T-helper 1 cell treated with Interleukin-12 subunit alpha and Interleukin-12 subunit beta and Interleukin-4 antibody, amounts not matched to agents 30 ng/mL and 1 ng/mL, for 36 hours (primary cell): ENCODE measurements around the gene SLC39A11. TPM values are rescaled to one million over a fixed set of nuclear protein-coding genes. Genes with fewer than 3 reads are reported as not detected.
"Not testable (repeated sequence)": the region's sequence is repeated elsewhere in the genome, so short reads cannot be mapped to it uniquely, and the experiment has no call there.

Experiments used
- intact Hi-C: fragments of 100-400 bp; cut with micrococcal nuclease; formaldehyde crosslinking; loops from one replicate; pipeline ENCODE4 v1.15.1; 2024
- total RNA-seq: library from RNA; stranded (reverse); gene quantifications from 2 replicates; pipeline ENCODE4 v1.2.3, GENCODE V29; 2022

SLC39A11 gene
- total RNA-seq, 1 donor from 2014 or later = 27.9 TPM

DNA sequence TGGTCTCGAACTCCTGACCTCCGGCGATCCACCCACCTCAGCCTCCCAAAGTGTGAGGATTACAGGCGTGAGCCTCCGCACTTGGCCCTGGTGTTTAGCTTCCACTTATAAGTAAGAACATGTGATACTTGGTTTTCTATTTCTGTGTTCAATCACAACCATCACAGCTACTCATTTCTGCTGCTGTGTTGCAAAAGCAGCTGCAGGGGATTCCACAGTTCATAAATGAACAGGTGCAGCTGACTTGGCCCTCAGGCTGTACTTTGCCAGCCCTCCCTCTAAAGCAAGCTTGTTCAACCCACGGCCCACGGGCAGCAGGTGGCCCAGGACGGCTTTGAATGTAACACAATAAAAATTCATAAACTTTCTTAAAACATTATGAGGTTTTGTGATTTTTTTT, 79.2 kb downstream of the SLC39A11 start:
- intact Hi-C loops = no loop called here

DNA sequence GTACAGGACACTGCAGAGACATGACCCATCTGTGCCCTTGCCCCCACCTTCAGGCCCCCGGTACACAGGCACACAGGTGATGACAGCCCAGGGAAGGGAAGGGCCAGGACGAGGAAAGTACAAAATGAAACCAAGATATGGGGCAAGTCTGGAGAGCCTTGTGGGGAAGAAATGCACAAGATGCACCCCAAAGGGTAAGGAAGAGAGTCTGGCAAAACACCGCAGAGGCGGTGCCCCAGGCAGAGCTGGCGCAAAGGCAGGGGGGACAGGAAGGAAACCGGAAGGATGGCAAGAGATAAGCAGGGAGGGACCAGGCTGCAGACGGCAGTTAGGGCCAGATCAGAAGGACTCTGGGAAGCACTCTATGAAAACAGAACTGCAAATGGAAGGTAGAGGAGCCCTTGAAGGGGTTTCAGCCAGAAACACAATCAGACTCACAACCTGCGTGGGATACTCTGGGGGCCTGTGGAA, 81.4 kb downstream of the SLC39A11 start:
- intact Hi-C loops = no loop called here

DNA sequence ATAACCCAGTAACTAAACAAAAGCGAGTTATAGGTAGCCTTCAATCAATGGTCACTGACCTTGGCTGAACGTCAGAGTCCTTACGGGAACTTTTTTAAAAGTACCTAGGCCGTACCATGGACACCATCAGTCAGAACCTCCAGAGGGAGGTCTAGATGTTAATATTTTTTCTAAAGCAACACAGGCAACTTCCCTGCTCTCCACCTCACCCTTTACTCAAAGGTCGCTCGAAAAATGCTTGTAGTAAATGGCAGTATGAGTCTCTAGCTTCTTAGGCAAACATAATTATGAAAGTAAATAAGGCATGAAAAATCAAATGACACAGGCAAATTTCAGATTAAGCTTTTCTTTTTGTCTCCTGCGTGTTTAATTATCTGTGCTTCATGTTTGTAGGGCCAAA, 82.1 kb downstream of the SLC39A11 start:
- intact Hi-C loops = no loop called here

DNA sequence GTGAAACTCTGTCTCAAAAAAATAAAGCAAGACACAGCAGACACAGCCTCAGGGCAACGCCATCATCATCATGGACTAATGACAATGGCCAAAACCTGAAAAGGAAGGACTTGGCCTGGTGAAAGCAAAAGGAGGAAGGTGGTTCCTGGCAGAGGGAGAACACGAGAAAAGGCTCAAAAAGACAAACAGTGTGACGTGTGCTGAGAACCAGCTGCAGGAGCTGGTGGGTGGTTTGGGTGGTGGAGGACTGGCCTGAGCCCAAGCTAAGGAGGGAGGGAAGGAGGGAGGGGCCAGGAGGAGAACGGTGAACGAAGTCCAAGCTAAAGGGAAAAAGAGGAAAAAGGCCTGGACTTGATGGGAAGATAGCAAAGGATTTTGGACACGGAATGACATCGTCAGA, 85.1 kb downstream of the SLC39A11 start:
- intact Hi-C loops = no loop called here

DNA sequence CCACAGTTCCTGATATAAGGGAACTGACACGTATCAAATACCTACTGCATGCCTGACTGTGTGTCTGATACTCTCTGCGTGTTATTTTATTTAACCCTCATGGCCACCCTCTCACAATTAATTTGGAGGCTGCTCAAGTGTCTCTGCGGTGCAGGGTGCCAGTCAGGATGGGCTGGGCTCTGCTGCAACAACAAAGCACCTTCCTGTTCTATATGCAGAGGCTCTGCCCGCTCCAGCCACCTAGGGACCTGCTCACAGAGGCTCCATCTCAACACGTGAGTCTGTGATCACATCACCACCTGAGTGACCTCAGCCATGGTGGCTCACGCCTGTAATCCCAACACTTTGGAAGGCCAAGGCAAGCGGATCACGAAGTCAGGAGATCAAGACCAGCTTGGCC, 87.1 kb downstream of the SLC39A11 start:
- intact Hi-C loops = no loop called here

DNA sequence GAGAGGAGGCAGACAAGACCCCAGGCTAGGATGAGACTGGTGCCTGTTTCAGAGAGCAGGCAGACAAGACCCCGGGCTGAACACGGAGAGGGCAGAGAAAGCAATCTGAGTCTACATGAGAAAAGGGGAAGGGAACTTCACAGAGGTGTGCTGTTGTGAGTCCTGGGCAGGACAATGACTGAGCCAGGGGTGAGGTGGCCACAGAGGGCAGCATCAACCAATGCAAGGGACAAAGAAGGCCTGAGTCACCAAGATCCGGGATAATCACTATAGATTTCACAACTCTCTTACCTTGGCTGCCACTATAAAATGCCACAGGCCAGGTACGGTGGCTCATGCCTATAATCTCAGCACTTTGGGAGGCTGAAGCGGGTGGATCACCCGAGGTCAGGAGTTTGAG, 89.0 kb downstream of the SLC39A11 start:
- intact Hi-C loops = no loop called here

DNA sequence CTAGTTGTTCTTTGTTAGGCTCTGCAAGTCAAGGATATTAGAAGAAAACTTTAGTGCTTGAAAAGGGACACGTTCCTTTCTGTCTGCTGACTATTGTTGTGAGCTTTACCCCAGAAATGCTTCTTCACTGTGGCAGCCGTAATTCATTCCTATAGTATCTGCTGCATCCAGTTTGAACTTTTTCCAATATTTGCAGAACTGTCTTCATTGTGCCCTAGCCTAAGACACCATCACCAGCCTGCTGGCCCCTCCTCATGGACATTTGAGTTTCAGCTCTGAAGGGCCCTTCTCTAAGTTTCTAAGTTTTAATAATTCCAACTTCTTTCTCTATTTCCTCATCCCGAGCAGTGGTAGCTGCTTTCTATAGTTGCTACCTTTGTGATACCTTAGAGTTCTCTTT, 91.7 kb downstream of the SLC39A11 start:
- intact Hi-C loops = no loop called here

DNA sequence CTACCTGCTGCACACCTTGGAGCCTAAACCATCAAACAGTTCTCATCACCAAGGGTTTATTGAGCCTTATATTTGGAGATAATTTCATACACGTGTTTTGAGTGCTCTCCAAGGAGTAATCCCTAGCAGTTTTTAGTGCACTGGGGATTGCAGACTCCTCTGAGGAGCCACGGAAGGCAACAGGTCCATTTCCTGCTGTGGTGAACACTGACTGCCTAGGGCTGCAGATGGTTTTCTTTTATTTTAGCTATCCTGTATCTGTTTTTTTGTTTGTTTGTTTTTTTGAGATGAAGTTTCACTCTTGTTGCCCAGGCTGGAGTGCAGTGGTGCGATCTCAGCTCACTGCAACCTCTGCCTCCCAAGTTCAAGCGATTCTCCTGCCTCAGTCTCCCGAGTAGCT, 93.0 kb downstream of the SLC39A11 start:
- intact Hi-C loops = not testable (repeated sequence)

DNA sequence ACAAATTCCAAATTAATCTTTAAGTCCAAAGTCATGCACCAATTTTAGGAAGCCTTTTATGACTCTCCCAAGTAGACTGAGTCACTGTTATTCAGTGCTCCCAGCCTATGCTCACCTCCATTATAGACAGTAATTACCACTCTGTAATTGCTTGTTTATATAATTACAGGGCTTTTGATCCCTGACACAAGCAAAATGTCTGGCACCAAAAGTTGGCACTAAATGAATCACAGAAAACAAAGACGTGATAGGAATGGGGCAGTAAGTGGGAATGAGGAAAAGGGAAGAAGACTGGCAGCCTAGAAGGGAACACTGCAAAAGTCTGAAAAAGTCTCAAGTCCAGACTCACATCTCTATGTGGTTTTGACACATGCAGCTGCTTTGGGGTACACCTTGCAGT, 94.1 kb downstream of the SLC39A11 start:
- intact Hi-C loops = no loop called here

DNA sequence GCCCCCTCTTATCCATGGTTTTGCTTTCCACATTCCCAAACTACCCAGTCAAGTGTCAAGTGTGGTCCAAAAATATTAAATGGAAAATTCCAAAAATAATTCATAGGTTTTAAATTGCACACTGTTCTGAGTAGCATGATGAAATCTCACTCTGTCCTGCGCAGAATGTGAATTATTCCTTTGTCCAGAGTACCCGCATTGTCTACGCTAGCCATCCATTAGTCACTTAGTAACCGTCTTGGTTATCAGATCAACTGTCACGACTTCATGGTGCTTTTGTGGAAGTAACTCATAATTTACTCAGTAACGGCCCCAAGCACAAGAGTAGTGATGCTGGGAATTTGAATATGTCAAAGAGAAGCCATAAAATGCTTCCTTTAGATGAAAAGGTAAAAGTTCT, 94.9 kb downstream of the SLC39A11 start:
- intact Hi-C loops = no loop called here

DNA sequence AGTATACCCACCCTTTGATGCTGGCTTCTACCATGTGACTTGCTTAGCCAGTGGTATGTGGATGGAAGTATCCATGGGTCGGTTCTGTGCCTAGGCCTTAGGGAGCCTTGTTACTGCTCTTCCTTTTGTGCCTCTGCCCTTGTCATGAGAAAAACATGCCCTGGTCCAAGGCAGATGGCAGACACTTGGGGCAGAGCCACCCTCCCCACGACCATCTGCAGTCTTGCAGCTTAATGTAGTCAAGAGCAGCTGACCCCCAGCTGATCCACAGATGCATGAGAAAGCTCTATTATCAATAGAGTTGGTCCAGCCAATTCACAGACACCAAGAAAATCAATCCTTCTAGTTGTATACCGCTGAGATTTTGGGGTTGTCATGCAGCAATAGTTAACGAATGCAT, 95.7 kb downstream of the SLC39A11 start:
- intact Hi-C loops = no loop called here

DNA sequence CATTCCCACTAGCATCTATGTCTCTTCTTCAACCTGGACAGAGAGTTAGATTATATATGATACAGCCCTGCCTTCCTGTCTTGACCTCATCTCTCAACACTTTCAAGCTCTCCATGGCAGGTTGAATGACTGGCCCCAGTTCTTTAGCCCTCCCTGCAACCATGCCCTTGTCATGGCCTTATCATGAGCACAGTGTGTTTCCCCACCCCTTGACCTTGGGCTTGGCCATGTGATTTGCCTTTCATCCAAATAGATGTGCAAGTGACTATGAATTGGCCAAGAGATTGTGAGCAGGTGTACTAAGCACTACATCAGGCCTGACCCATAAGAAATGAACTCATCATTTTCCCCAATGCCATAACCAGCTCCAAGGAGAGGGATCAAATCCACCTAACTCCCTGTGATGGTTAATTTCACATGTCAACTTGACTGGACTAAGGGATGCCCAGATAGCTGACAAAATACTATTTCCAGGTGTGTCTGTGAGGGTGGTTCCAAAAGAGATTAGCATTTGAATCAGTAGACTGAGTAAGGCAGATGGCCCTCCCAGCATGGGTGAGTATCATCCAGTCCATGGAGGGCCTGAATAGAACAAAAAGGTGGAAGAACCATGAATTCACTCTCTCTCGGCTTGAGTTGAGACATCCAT, 97.4 kb downstream of the SLC39A11 start:
- intact Hi-C loops = no loop called here

DNA sequence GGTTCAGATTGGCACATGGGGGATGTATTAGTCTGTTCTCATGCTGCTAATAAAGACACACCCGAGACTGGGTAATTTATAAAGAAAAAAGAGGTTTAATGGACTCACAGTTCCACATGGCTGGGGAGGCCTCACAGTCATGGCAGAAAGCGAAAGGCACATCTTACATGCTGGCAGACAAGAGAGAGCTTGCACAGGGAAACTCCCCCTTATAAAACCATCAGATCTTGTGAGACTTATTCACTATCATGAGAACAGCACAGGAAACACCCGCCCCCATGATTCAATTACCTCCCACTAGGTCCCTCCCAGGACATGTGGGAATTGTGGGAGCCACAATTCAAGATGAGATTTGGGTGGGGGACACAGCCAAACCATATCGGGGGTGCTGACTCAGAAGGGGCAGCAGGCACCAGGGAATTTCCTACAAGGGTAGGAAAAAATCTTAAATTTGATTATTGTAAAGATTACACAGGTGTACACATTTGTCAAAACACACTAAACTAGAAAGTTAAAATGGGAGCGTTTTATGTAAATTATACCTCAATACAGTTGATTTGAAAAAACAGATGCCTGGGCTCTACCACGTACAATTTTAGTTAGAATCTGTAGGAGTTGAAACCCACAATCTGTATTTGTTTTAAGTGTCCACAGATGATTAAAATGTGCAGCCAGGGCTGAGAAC, 99.6 kb downstream of the SLC39A11 start:
- intact Hi-C loops = not testable (repeated sequence)

DNA sequence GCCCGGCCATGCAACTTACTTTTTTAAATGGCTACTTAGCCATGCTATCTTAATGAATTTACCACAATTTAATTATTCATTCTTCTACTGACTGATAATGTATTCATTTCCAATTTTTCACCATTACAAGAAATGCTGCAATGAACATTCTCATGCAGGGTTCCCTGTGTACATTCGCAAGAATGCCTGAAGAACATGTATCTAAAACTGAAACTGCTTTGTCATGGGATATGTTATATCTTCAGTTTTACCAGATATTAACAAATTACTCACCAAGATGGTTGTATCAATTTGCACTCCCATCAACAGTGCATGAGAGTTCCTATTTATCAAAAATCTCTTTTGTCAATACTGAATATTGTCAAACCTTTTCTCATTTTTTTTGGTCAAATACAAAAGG, 100.8 kb downstream of the SLC39A11 start:
- intact Hi-C loops = no loop called here

DNA sequence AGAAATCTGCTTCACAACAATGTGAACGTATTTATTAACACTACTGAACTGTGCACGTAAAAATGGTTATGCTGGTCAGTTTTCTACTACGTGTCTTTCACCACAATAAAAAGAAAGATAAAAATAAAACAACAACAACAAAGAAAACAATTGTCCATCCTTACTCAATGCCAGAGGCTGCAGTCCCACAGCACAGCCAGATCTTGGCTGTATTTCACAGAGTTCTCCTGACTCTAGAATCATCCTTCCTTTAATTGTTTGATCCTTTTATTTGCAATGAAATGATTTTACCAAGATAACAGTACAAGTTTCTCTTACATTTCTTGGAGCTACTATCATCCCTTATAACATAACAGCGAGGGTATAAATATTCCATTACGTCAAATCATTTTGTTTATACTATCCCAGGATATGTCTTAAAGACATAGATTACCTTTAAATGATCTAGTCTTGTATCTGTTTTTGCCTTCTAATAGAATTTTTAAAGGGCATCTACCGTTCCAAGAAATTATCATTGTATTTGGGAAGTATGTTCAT, 103.3 kb downstream of the SLC39A11 start:
- intact Hi-C loops = no loop called here

DNA sequence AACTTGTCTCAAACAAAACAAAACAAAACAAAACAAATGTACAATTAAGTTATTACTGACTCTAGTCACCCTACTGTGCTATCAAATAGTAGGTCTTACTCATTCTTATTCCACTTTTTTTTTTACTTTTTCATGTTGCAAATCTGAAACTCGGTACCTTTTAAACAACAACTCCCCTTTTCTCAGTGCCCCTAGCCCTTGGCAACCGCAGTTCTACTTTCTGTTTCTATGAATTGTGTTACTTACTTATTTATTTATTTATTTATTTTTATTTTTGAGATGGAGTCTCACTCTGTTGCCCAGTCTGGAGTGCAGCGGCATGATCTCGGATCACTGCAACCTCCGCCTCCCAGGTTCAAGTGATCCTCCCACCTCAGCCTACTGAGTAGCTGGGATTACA, 104.0 kb downstream of the SLC39A11 start:
- intact Hi-C loops = no loop called here

DNA sequence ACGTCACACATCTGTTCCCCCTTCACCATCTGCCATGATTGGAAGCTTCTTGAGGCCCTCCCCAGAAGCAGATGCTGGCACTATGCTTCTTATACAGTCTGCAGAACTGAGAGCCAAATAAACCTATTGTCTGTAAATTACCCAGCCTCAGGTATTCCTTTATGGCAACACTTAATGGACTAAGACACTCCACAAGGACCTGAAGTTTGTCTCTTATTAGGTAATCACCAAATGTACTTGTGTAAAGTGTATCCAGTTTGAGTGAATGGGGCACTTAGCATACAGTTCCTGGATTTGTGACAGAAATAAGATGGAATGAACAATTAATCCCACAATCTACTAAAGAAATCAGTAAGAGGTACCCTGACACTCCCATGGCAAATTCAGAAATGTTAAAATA, 105.3 kb downstream of the SLC39A11 start:
- intact Hi-C loops = loop anchor here (2.0 kb wide), 1 partner anchor 384 kb away; no protein-coding TSS in a partner anchor

DNA sequence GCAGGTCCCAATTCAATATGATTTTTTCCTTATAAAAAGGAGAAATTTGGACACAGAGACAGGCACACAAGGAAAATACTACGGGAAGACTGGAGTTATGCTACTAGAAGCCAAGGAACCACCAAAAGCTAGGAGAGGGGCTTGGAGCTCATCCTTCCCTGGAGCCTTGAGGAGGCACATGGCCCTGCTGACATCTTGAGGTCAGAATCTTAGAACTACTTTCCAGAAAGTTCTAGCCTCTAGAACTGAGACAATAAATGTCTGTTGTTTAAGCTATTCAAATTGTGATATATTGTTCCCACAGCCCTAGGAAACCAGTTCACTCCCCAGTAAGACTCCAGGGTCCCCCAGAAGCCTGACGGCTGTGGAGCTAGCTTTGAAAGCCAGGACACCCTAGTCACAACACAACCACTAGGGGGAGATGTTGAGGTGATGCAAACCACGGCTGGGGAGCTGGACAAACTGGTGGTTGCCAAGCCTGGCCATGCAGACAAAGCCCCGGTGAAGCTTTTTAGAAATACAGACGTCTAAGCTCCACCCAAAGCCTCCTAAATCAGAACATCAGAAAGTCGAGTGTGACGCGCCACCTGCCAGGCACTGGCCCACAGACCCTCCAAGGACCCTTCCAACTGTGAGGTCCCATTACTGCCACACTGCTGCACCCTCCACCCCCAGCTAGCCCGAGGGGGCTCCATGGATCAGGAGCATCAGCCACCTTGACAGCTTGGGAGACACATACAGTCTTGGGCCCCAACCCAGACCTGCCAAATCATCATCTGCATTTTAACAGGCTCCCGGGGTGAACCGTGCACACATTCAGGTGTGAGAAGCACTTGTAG, 106.4 kb downstream of the SLC39A11 start:
- intact Hi-C loops = loop anchor here (1.0 to 2.0 kb wide), 4 partner anchors 170 to 429 kb away; no protein-coding TSS in a partner anchor

DNA sequence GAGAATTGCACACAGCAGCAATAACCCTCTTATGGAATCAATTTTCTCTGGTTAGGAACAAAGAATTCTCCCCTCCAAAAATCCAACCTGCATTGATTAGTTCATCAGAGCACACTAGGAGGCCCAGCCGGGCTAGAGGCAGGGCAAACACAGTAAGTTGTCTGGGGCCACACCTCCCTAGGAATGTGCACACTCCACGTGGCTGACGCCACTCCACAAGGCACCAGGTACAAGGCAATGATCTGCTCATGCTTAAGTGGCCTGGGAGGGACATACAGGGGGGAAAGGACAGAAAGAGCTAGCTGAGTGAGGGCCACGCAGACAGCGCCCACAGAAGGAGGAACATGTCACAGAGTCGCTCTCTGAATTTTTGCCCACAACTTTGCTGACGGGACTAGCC, 107.6 kb downstream of the SLC39A11 start:
- intact Hi-C loops = no loop called here

DNA sequence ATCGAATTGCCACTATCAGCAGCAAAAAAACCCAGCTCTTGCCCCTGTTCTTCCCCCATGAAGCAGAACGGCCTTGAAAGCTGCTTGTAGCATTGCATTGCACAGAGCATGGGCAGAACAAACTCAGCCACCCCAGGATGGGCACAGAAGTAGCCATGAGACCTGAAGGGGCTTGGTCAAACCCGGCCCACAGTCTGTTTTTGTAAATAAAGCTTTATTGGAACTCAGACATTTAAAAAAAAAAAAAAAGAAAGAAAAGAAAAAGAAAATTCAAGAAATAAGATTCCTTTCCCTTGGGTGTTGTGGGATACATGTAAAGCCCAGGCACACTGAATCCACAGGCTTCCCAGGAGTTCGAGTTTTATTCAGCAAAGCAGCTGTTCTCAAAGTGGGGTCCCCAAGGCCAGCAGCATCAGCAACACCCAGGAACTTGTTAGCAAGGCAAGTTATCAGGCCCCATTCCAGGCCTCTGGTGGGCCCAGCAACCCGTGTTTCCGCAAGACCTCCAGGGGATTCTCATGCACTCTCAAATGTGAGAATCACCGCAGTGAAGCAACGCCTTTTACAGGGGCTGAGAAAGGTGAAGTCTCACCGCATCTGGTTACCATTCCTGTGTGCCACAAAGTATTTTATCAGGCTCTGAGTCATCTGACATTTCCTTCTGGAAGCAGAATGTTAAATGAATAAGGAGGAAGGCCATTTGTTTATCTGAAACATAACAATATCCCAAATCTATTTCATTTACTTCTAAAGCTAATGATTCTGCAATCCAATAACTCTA, 108.2 kb downstream of the SLC39A11 start:
- intact Hi-C loops = no loop called here

DNA sequence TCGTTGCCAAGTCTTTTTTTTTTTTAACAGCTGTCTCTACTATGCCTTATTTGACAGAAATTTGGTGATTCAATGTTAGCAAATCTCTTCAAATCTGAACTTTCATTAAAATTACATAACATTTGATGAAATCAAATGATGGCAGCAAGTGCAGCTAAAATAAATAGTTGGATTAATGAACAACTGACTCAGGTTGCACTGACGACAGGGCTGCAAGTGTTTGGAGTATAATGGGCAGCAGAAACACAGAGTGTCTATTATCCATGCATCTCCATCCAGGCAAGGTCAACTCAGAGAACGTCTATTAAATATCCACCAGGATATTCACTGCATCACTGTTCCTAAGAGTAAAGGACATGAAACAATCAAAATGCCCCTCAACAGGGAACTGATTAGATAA, 109.8 kb downstream of the SLC39A11 start:
- intact Hi-C loops = no loop called here
